Retina (tissue), 1 donor: ENCODE results near the gene PINLYP.
"Not testable (repeated sequence)": the region's sequence is repeated elsewhere in the genome, so short reads cannot be mapped to it uniquely, and the experiment has no call there.

Experiments used
- DNase-seq: peaks from one replicate; pipeline ENCODE4 v3.0.0-alpha.2; 2016

The PINLYP gene

DNA sequence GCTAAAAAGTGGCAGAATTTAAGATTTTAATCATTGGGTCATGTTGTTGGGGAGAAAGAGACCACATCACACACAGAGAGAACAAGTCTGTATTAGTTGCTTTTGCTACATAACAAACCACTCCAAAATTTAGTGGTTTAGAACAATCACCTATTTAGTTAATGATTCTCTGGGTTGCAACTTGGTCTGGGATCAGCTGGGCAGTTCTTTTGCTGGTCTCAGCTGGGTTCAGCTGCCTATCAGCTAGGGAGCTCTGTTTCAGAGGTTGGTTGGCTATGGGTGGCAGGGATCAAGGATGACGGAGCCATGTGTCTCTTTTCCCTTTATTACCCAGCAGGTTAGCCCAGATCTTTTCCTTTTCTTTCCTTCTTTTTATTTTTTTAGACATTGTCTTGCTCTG is 8.9 kb downstream of the PINLYP start:
- DNase-seq = no peak

GRCh38 chr19:43586346-43586745 is 10.7 kb downstream of the PINLYP start:
- DNase-seq = no peak

GRCh38 chr19:43587029-43587428 is 11.4 kb downstream of the PINLYP start:
- DNase-seq = not testable (repeated sequence)

DNA sequence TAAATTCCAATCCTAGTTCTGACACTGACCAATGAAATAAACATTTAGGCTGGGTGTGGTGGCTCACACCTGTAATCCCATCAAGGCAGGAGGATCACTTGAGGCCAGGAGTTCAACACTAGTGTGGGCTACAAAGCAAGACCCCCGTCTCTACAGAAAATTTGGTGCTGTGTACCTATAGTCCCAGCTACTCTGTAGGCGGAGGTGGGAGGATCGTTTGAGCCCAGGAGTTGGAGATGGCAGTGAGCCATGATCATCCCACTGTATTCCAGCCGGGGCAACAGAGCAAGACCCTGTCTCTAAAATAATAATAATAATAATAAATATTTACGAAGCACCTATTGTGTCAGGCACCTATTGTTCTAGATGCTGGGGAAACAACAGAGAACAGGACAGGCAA is 13.7 kb downstream of the PINLYP start:
- no peak for DNase-seq

GRCh38 chr19:43589678-43590077 is 14.1 kb downstream of the PINLYP start:
- DNase-seq = no peak

DNA sequence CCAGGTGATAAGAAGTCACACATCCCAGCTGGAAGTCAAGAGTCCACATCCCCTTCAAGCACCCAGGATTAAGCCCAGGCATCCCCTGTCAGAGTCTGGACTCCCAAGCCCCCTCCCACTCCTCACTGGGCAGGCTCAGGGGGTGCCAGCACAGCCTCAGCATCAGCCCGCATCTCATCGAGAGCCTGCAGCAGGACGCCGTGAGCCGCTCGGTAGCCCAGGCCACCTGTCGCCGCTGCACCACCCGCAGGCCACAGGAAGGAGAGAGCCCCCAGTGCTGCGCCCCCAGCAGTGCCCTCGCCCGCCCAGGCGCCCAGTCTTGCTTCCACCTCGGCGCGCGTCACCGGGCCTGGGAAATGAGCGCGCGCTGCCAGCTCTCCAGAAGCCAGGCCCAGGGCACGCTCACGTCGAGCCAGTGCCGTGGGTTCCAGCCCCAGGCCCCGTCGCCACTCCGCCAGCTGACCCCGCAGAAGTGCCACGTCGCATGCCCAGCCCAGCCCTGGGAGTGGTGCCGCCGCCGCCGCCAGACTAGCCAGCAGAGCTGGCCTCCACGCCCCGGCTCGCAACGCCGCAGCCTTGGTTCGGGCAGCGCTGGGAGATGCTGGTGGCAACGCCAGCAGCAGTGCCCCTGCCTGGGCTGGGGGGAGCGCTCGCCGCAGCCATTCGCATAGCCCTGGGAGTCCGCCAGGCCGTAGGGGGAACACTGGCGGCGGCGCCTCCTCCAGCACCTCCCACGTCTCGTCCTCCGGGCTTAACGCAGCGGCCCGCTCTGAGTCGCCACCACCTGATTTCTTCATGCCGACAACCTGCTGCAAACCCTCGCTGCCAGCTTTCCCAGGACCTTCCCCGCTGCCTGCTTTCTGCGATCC is 16.5 kb downstream of the PINLYP start:
- DNase-seq = no peak

DNA sequence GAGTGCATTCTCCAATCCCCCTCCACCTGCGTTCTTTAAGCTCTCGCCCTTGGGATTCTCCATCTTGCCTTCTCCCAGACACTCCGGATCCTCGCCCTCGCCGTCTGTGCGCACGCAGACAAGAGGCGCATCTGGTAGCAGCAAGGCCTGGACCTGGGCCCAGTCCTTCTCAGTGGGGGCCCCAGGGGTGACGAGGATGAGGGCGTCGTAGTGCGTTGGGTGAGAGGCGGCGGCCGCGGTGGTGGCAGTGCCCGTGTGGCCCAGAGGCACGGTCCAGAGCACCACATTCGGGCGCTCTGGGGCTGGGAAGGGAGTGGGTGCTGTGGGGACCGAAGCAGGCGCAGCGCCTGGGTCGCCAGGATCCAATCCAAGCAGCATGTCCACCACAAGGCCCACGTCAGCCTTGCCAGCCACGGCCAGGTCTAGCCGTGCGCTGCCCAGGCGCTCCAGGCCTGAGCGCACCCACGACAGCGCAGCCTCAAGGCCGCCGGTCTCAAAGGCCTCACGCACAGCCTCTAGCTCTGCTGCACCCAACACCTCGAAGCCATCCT is 17.3 kb downstream of the PINLYP start:
- no peak for DNase-seq

DNA sequence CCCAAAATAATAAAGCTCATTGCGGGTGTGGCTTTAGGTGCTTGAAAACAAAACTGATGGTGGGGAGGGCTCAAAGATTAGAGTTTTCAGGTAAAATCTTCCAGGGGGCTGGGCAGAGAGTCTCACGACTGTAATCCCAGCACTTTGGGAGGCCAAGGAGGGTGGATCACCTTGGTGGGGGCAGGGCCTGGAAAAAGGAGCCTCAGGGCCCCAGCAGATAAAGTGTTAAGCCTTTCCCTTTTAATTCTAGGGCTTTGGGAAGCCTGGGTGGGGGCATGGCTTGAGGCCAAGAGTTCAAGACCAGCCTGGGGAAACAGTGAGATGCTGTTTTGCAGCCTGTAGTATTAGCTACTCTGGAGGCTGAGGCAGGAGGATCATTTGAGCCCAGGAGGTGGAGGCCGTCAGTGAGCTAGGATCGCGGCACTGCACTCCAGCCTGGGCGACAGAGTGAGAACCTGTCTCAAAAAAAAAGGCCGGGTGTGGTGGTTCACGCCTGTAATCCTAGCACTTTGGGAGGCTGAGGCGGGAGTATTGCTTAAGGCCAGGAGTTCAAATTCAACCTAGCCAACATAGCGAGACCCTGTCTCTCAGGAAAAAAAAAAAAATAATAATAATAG is 18.6 kb downstream of the PINLYP start:
- DNase-seq = no peak

DNA sequence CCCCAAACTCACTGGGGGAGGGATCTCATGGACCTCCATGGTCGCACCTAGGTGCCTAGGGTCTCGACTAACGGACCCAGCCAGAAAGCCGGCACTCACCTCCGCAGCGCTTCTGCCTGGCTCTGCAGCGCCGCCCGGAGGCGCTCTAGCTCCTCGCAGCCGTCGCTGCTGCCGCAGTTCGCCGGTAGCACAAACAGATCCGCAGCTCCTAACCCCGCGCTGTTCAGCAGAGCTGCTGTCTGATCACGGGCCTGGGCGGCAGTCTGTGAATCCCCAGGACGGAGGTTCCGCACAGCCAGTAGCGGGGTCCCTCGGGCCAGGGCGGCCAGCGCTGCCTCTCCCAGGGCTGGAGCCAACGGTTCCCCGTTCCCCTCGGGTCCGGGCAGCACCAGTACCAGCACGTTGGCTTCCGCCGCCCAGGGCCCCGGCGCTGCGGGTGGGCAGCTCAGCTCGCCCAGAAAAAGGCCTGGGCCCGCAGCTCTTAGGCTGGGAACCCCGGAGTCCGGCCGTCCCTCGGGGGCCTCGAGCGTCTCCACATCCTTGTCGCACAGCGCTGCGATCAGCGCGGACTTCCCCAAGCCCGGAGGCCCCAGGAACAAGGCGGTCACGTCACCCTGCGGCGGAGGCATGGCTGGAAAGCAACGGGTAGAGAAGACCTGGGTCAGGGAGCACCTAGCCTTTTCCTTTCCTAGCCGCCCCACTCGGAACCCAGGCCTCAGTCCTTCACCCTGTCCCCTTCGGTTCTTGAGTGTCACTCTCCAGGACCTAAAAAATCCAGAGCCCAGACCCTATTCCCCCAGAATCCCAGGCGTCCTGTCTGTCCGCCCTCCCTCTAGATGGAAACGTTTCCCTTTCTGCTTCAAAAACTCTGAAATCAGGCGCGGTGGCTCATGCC is 19.4 kb downstream of the PINLYP start:
- peak; percentile 79 for DNase-seq

DNA sequence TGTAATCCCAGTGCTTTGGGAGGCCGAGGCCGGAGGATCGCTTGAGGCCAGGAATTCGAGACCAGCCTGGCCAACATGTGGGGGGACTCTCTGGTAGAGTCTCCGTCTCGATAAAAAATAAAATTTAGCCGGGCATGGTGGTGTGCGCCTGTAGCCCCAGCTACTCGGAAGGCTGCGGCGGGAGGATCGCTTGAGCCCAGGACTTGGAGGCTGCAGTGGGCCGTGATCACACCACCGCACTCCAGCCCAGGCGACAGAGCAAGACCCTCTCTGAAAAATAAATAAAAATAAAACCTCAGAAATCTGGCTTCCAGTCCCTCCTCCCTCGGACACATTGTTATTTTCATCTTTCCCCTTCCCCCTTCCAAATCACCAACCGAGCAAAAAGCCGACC is 20.0 kb downstream of the PINLYP start:
- no peak for DNase-seq

DNA sequence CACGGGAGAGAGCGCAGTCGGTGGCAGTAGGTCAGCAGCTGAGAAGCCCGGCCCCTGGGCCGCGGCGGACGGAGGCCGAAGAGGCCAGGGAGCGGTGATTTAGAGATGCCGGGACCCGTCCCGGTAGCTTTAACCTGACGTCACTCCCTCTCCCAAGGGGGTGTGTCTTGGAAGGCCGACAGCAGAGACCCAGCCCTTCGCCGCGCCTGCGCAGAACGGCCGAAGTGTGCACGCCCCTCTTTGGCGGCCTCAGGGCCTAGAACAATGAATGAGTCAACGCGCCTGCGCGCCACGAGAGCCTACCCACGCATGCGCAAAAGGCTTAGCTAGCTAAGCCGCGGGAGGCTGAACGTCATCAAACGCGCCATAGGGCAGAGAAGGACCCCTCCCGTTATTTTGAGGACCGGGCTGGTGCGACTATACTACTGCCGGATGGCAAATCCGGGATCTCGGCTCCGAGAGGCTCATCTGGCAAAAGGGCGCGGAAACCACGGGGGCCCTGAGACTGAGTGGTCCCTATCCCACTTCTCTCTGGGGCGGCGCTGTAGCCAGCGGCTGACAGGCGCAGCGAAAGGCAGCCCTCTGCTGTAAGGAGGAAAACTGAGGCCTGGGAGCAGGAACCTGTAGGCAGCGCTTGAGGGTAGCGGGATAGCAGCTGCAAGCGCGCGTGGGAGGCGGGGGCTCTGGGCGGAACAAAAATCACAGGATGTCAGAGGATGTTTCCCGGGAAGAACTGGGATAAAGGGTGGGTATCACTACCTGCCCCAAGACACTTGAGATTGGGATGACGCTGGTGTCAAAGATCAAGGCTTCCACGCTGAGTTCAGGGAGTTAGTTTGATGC is 20.6 kb downstream of the PINLYP start, which contains the start of the genes IRGQ and ZNF576:
Gene IRGQ (minus strand): TSS at position 136 of the 843 bp plus-strand sequence. CDS start 796 bp downstream, outside the sequence.
Gene ZNF576 (plus strand): TSS at position 597 of the 843 bp plus-strand sequence. CDS start 514 bp downstream, outside the sequence.
- DNase-seq = peak; percentile 100

DNA sequence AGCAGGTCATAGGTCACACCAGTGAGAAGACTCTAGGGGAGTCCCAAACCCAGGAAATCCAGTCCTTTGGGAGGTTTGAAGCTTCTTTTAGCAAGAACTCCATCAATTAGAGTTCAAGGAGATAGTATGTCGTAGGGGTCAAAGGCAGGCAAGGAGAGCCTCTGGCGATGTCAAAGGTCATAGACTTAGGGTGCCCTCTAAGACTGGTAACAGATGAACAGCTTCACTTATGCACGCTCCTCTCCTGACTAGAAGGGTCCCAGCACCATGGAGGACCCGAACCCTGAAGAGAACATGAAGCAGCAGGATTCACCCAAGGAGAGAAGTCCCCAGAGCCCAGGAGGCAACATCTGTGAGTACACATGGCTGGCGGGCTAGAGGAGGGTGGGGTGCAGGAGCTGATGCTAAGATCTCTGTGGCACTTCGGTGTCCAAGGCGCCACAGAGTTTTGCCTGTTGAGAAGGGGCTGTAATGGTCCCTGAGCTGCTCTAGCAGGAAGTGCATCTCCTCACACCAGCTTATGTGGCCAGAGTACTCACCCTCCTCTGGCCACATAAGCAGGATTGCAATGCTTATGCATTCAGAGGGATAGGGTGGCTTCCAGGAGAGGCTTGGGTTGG is 21.4 kb downstream of the PINLYP start:
- no peak for DNase-seq

DNA sequence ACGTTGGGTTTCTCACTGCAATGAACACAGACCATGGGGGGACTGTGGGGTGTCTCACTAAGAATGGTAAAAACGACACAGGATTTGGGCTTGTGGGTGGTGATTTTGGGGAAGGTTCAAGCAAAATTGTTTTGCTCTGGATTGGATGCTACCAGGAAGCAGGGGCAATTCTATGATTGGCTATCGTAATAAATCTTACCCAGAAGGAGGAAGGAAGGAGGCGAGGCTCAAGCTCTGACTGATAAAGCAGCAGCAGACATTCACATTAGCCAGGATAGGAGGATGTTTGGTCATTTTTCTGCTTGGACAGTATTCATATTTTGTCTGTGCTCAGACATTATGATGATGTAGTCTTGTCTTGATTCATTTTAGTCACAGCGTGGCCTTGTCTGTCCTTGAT is 22.3 kb downstream of the PINLYP start:
- DNase-seq = no peak

DNA sequence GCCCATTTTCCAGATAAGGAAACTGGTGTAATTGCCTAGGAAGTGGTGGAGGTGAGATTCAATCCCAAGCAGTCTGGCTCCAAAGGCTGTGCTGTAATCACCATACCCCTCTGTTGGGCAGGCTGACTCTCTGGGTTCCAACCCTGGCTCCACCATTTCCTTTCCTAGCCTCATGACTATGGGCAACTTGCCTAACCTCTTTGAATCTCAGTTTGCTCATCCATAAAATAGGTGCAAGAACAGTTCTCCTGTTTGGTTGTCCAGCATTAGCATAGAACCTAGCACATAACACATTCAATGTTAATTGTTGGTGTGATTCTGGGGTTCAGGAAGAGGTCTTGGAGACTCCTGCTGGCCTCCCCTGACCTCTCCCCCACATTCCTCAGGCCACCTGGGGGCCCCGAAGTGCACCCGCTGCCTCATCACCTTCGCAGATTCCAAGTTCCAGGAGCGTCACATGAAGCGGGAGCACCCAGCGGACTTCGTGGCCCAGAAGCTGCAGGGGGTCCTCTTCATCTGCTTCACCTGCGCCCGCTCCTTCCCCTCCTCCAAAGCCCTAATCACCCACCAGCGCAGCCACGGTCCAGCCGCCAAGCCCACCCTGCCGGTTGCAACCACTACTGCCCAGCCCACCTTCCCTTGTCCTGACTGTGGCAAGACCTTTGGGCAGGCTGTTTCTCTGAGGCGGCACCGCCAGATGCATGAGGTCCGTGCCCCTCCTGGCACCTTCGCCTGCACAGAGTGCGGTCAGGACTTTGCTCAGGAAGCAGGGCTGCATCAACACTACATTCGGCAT is 23.0 kb downstream of the PINLYP start:
- no peak for DNase-seq

- no peak for DNase-seq
These were observed 24.2 kb downstream of the PINLYP start for GRCh38 chr19:43599635-43600295.

DNA sequence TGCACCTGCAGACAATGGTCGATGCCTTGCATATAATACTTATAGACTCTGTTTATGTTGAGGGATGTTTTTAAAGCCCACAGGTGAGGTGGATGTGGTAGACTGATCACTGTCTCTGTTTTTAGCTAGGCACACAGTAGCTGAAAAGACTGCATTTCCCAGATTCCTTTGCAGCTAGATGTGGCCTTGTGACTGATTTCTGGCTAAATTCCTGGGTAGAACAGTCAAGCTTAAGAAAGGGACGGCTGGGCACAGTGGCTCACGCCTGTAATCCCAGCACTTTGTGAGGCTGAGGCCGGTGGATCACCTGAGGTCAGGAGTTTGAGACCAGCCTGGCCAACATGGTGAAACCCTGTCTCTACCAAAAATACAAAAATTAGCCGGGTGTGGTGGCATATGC is 24.7 kb downstream of the PINLYP start:
- DNase-seq = not testable (repeated sequence)

- no peak for DNase-seq
These were observed 30.4 kb downstream of the PINLYP start for GRCh38 chr19:43605875-43606568.

GRCh38 chr19:43606569-43607229 is 31.1 kb downstream of the PINLYP start:
- DNase-seq = no peak
